ENCODE measurements around the gene APBB2. TPM values are rescaled to one million over a fixed set of nuclear protein-coding genes. Genes with fewer than 3 reads are reported as not detected.

The APBB2 gene
- total RNA-seq, 2 experiments from 2014 or later, result 0.22 TPM; not detected in 1

DNA sequence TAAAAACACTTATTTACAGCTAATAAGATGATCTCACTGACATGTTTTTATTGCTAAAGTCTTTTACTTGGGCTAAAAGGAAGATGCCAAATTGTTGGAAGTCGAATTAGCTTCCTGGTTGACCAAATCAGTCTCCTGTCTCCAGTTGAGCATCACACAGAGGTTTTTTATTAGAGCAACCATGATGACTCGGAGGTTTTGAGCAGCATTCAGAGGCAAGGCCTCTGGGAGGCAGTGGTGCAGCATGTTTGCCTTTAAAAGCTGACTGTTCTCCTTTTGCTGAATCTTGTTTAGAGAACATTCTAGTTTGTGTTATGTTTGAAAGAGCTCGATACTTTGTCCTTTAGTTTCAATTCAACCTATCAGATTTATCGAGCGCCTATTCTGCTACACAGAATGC lies 44.4 kb upstream of the APBB2 start:
- Mint-ChIP-seq H3K4me1 (ENCODE audit: low read depth) (peaks cover 19% of the 10 kb centered on the region), H3K27me3 (peaks cover 69% of the 10 kb centered on the region), H3K4me3 (no peak overlapping the region), H3K27ac (no peak overlapping the region), H3K9me3 (no peaks in the 10 kb centered on the region), H3K36me3 (ENCODE audit: low read depth) (no peaks in the 10 kb centered on the region)
- TF ChIP-seq, protein P1, sequence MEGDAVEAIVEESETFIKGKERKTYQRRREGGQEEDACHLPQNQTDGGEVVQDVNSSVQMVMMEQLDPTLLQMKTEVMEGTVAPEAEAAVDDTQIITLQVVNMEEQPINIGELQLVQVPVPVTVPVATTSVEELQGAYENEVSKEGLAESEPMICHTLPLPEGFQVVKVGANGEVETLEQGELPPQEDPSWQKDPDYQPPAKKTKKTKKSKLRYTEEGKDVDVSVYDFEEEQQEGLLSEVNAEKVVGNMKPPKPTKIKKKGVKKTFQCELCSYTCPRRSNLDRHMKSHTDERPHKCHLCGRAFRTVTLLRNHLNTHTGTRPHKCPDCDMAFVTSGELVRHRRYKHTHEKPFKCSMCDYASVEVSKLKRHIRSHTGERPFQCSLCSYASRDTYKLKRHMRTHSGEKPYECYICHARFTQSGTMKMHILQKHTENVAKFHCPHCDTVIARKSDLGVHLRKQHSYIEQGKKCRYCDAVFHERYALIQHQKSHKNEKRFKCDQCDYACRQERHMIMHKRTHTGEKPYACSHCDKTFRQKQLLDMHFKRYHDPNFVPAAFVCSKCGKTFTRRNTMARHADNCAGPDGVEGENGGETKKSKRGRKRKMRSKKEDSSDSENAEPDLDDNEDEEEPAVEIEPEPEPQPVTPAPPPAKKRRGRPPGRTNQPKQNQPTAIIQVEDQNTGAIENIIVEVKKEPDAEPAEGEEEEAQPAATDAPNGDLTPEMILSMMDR (IDR thresholded peaks at IDR 0.05), result no peak
- ATAC-seq (ENCODE audit: poor library complexity) (no peak), DNase-seq (no peak)
- no peak overlapping the region for H3K27ac ChIP-seq (ENCODE audit: low read depth in 1 of 2, low read length in 2 of 2)
- intact Hi-C loops (cut with DNase I, micrococcal nuclease), result no loop called here
- CTCF ChIA-PET, result no interaction called here
- H3K9me3 ChIP-seq (ENCODE audit: control insufficient read depth in 1 of 2, insufficient read depth in 1 of 2, low read length in 2 of 2), result peaks cover 0 to 8% of the 10 kb centered on the region in 2 experiments
- no peak overlapping the region for H3K4me3 ChIP-seq (ENCODE audit: low read length)
- H3K27me3 ChIP-seq (ENCODE audit: control insufficient read depth in 1 of 2, insufficient read depth in 2 of 2, low read length in 2 of 2), result peaks cover 22 to 55% of the 10 kb centered on the region in 2 experiments
- no peaks in the 10 kb centered on the region for H3K36me3 ChIP-seq (ENCODE audit: insufficient read depth, low read length)
- POLR2A ChIA-PET, result no interaction called here
- H3K4me1 ChIP-seq (ENCODE audit: insufficient read depth, low read length), result peaks cover 11% of the 10 kb centered on the region

DNA sequence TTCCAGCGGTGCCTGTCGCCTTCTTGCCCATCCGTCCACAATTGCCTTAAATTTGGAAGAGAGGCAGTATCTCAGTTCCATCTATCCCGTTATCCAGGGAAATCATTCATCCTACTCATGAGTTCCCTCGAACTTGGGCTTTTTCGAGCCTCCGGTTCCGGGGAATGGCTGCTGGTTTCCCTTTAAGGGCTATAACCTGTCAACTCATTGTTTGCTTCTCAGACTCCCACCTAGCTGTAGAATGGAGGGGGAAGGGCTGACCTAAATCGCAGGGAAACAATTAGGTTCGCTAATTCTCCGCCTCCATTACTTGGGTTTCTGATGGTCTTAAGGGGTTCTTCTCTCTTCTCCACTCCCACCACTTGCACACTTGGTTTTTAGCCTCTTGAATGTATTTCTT lies 43.6 kb upstream of the APBB2 start:
- ATAC-seq (ENCODE audit: poor library complexity), result no peak
- DNase-seq, result no peak
- Mint-ChIP-seq H3K9me3 (no peaks in the 10 kb centered on the region), H3K4me3 (peak overlapping the region; percentile 72), H3K4me1 (ENCODE audit: low read depth) (peaks cover 19% of the 10 kb centered on the region), H3K27me3 (peaks cover 66% of the 10 kb centered on the region), H3K27ac (no peak overlapping the region), H3K36me3 (ENCODE audit: low read depth) (no peaks in the 10 kb centered on the region)
- Histone ChIP-seq H3K27ac (ENCODE audit: low read depth in 1 of 2, low read length in 2 of 2) (no peak overlapping the region), H3K4me3 (ENCODE audit: low read length) (no peak overlapping the region), H3K36me3 (ENCODE audit: insufficient read depth, low read length) (no peaks in the 10 kb centered on the region), H3K9me3 (ENCODE audit: control insufficient read depth in 1 of 2, insufficient read depth in 1 of 2, low read length in 2 of 2) (peaks cover 0 to 8% of the 10 kb centered on the region in 2 experiments), H3K27me3 (ENCODE audit: control insufficient read depth in 1 of 2, insufficient read depth in 2 of 2, low read length in 2 of 2) (peaks cover 22 to 57% of the 10 kb centered on the region in 2 experiments), H3K4me1 (ENCODE audit: insufficient read depth, low read length) (peaks cover 11% of the 10 kb centered on the region)
- ChIA-PET POLR2A (no interaction called here), CTCF (no interaction called here)
- TF ChIP-seq, protein P1 (IDR thresholded peaks at IDR 0.05), result no peak
- intact Hi-C loops (cut with DNase I, micrococcal nuclease), result no loop called here

DNA sequence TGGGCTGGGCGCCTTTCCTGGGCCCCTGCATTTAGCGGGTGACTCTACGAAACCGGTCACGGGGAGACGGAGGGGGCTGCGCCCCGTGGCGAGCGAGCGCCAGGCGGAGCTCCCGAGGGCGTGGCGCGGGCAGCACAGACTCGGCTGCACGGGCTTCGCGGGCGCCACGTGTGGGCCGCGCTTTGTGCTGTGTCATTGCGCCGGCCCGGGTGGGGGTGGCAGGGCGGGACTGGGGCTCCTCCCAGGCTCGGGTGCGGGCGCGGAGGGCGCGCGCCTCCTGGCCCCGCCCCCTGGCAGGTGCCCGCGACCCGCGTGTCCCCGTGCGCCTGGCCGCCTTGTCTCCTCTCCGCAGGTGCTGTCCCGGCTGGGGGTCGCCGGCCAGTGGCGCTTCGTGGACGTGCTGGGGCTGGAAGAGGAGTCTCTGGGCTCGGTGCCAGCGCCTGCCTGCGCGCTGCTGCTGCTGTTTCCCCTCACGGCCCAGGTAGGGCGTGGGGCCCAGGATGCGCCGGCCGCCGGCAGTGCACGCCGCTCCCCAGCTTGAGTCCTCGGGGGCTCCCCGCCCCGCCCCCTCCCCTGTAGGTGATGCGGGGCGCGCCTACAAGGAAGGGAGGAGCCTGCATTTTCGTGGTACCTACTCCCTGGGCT lies 43.0 kb upstream of the APBB2 start:
- Histone ChIP-seq H3K4me3 (ENCODE audit: low read length) (no peak overlapping the region), H3K36me3 (ENCODE audit: insufficient read depth, low read length) (no peaks in the 10 kb centered on the region), H3K27me3 (ENCODE audit: control insufficient read depth in 1 of 2, insufficient read depth in 2 of 2, low read length in 2 of 2) (peaks cover 22 to 60% of the 10 kb centered on the region in 2 experiments), H3K4me1 (ENCODE audit: insufficient read depth, low read length) (peaks cover 11% of the 10 kb centered on the region), H3K27ac (ENCODE audit: low read depth in 1 of 2, low read length in 2 of 2) (no peak overlapping the region), H3K9me3 (ENCODE audit: control insufficient read depth in 1 of 2, insufficient read depth in 1 of 2, low read length in 2 of 2) (peaks cover 0 to 8% of the 10 kb centered on the region in 2 experiments)
- ChIA-PET POLR2A (no interaction called here), CTCF (no interaction called here)
- Mint-ChIP-seq H3K27ac (no peak overlapping the region), H3K4me1 (ENCODE audit: low read depth) (peaks cover 19% of the 10 kb centered on the region), H3K27me3 (peaks cover 69% of the 10 kb centered on the region), H3K9me3 (no peaks in the 10 kb centered on the region), H3K4me3 (peak overlapping the region; percentile 72), H3K36me3 (ENCODE audit: low read depth) (no peaks in the 10 kb centered on the region)
- intact Hi-C loops (cut with DNase I, micrococcal nuclease), result no loop called here
- TF ChIP-seq, protein P1 (IDR thresholded peaks at IDR 0.05), result no peak
- DNase-seq (peak in 2 of 14 experiments; percentile 20 to 24), ATAC-seq (ENCODE audit: poor library complexity) (no peak)
